ENCODE results near the gene DLL4.

- TF ChIP-seq CTCF (IDR thresholded peaks at IDR 0.05) (no peak), POLR2A (IDR thresholded peaks at IDR 0.05) (no peak)
Measured at GRCh38 chr15:40914013-40914412, 15.1 kb upstream of the DLL4 start.

Measured in heart left ventricle (tissue), 13 donors.